IMR-90 (cell line): ENCODE measurements around the gene IL18R1.

ENCODE experiments used
- BHLHE40 ChIP-seq: fragments of 150-350 bp; IDR thresholded peaks from 2 replicates; pipeline ENCODE4 v1.6.1; 2016; ENCODE audit warnings: mild to moderate bottlenecking, low read depth, low read length
- FOS ChIP-seq: fragments of 150-350 bp; IDR thresholded peaks from 2 replicates; pipeline ENCODE4 v1.6.1; 2016; ENCODE audit warnings: low read depth, low read length
- POLR2A ChIP-seq: IDR thresholded peaks from 2 replicates; pipeline ENCODE4 v1.6.1; 2012; ENCODE audit warnings: mild to moderate bottlenecking, low read depth, low read length
- TF ChIP-seq, protein P1 (sequence below): fragments of 150-350 bp; IDR thresholded peaks from 2 replicates; pipeline ENCODE4 v1.6.1; 2016; ENCODE audit warnings: low read depth, mild to moderate bottlenecking, low read length, moderate library complexity, borderline replicate concordance
- TF ChIP-seq, protein P2 (sequence below): conservative IDR thresholded peaks from 2 replicates; pipeline ENCODE4 v1.5.1; 2012; ENCODE audit warnings: mild to moderate bottlenecking, low read depth, low read length, improper control_type of control experiment

DNA sequence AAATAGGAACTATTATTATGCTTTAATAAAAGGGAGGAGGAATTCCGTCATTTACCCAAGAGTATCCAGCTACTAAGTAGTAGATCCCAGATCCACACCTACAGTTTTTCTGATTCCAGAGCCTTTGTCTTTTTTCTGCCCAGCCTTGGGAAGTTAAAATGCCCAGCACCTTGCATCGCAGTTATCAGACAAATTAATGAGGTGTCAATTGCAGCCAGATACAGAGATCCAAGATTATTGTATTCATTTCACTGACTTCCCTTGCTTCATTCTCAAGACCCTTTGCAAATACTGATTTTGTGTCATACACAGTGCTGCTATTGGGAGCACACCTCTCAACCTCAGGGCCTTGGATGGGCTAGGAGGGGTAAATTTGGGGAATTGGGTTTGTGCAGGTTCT, 1.1 kb downstream of the IL18R1 start:
- TF ChIP-seq, protein P1, sequence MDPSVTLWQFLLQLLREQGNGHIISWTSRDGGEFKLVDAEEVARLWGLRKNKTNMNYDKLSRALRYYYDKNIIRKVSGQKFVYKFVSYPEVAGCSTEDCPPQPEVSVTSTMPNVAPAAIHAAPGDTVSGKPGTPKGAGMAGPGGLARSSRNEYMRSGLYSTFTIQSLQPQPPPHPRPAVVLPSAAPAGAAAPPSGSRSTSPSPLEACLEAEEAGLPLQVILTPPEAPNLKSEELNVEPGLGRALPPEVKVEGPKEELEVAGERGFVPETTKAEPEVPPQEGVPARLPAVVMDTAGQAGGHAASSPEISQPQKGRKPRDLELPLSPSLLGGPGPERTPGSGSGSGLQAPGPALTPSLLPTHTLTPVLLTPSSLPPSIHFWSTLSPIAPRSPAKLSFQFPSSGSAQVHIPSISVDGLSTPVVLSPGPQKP: no peak
- TF ChIP-seq, protein P2, sequence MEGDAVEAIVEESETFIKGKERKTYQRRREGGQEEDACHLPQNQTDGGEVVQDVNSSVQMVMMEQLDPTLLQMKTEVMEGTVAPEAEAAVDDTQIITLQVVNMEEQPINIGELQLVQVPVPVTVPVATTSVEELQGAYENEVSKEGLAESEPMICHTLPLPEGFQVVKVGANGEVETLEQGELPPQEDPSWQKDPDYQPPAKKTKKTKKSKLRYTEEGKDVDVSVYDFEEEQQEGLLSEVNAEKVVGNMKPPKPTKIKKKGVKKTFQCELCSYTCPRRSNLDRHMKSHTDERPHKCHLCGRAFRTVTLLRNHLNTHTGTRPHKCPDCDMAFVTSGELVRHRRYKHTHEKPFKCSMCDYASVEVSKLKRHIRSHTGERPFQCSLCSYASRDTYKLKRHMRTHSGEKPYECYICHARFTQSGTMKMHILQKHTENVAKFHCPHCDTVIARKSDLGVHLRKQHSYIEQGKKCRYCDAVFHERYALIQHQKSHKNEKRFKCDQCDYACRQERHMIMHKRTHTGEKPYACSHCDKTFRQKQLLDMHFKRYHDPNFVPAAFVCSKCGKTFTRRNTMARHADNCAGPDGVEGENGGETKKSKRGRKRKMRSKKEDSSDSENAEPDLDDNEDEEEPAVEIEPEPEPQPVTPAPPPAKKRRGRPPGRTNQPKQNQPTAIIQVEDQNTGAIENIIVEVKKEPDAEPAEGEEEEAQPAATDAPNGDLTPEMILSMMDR: no peak
- TF ChIP-seq POLR2A: no peak
- no peak for TF ChIP-seq FOS
- TF ChIP-seq BHLHE40: no peak
